HAP-1 (cell line): ENCODE results near the gene MATN1.

Experiments used
- DNase-seq, 2 experiments: peaks; one replicate each; pipeline ENCODE4 v3.0.0-alpha.2; 2016 to 2020; ENCODE audit warnings: low spot score in 2 of 2
- H3K27me3 ChIP-seq: fragments of 250-450 bp; sonication (Bioruptor Pico); 2 replicates; pipeline ENCODE4 v1.5.1; 2020; ENCODE audit warnings: low read depth, mild to moderate bottlenecking, moderate library complexity
- H3K36me3 ChIP-seq: fragments of 250-450 bp; sonication (Bioruptor Pico); replicated peaks from 2 replicates; pipeline ENCODE4 v1.5.1; 2020; ENCODE audit warnings: mild to moderate bottlenecking
- H3K4me1 ChIP-seq: fragments of 250-450 bp; sonication (Bioruptor Pico); 2 replicates; pipeline ENCODE4 v1.5.1; 2020; ENCODE audit warnings: mild to moderate bottlenecking
- H3K4me3 ChIP-seq: fragments of 250-450 bp; sonication (Bioruptor Pico); 2 replicates; pipeline ENCODE4 v1.5.1; 2020; ENCODE audit warnings: mild to moderate bottlenecking, moderate library complexity
- H3K9me3 ChIP-seq: fragments of 250-450 bp; sonication (Bioruptor Pico); 2 replicates; pipeline ENCODE4 v1.5.1; 2020; ENCODE audit warnings: mild to moderate bottlenecking, moderate library complexity
- in situ Hi-C: fragments of 300-500 bp; cut with MboI; formaldehyde crosslinking; loops from 3 replicates; pipeline ENCODE4 v1.14.3; 2020; ENCODE audit warnings: low sequenced_read_pairs, inconsistent platforms, mixed read lengths

Gene MATN1

GRCh38 chr1:30683699-30684098, 39.7 kb downstream of the MATN1 start:
- in situ Hi-C loops = loop anchor here (10.0 kb wide), 1 partner anchor 1439 kb away; no protein-coding TSS in a partner anchor
- H3K4me3 ChIP-seq = no peak overlapping the region
- no peaks in the 10 kb centered on the region for H3K4me1 ChIP-seq
- H3K36me3 ChIP-seq = no peaks in the 10 kb centered on the region
- H3K9me3 ChIP-seq = no peaks in the 10 kb centered on the region
- H3K27me3 ChIP-seq = peaks cover 15% of the 10 kb centered on the region
- DNase-seq = no peak

GRCh38 chr1:30682396-30683275, 40.7 kb downstream of the MATN1 start:
- H3K36me3 ChIP-seq = no peaks in the 10 kb centered on the region
- H3K9me3 ChIP-seq = no peaks in the 10 kb centered on the region
- no peak for DNase-seq
- in situ Hi-C loops = loop anchor here (10.0 kb wide), 1 partner anchor 1438 kb away; no protein-coding TSS in a partner anchor
- no peaks in the 10 kb centered on the region for H3K4me1 ChIP-seq
- H3K27me3 ChIP-seq = peaks cover 15% of the 10 kb centered on the region
- no peak overlapping the region for H3K4me3 ChIP-seq

GRCh38 chr1:30681782-30682181, 41.6 kb downstream of the MATN1 start:
- DNase-seq = no peak
- in situ Hi-C loops = loop anchor here (10.0 kb wide), 1 partner anchor 1437 kb away; no protein-coding TSS in a partner anchor
- no peaks in the 10 kb centered on the region for H3K9me3 ChIP-seq

GRCh38 chr1:30680879-30681278, 42.5 kb downstream of the MATN1 start:
- in situ Hi-C loops = loop anchor here (10.0 kb wide), 1 partner anchor 1436 kb away; no protein-coding TSS in a partner anchor
- Histone ChIP-seq H3K4me1 (no peaks in the 10 kb centered on the region), H3K4me3 (no peak overlapping the region), H3K27me3 (peaks cover 13% of the 10 kb centered on the region), H3K9me3 (no peaks in the 10 kb centered on the region), H3K36me3 (no peaks in the 10 kb centered on the region)
- DNase-seq = no peak

More at GRCh38 chr1:30681782-30682181, 41.6 kb downstream of the MATN1 start:
- Histone ChIP-seq H3K4me1 (no peaks in the 10 kb centered on the region), H3K36me3 (no peaks in the 10 kb centered on the region), H3K4me3 (no peak overlapping the region), H3K27me3 (peaks cover 15% of the 10 kb centered on the region)

- in situ Hi-C loops = loop anchor here (10.0 kb wide), 1 partner anchor 1436 kb away; no protein-coding TSS in a partner anchor
- no peaks in the 10 kb centered on the region for H3K36me3 ChIP-seq
- H3K9me3 ChIP-seq = no peaks in the 10 kb centered on the region
- no peak for DNase-seq
- H3K4me3 ChIP-seq = no peak overlapping the region
- H3K4me1 ChIP-seq = no peaks in the 10 kb centered on the region
- H3K27me3 ChIP-seq = peaks cover 8% of the 10 kb centered on the region
Measured at GRCh38 chr1:30680429-30680828, 43.0 kb downstream of the MATN1 start.

DNA sequence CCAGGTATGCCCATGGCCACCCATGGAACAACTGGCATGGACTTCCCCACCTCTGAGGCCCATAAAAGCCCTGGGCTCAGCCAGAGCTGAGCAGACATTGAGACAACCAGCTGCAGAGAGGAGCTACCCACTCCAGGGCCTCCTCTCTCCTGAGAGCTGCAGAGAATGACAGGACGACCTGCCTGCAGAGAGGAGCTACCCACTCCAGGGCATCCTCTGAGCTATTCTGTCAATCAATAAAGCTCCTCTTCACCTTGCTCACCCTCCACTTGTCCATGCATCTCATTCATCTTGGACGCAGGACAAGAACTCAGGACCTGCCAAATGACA, 43.4 kb downstream of the MATN1 start:
- H3K4me1 ChIP-seq = no peaks in the 10 kb centered on the region
- peaks cover 7% of the 10 kb centered on the region for H3K27me3 ChIP-seq
- no peak overlapping the region for H3K4me3 ChIP-seq
- no peak for DNase-seq
- in situ Hi-C loops = loop anchor here (10.0 kb wide), 1 partner anchor 1435 kb away; no protein-coding TSS in a partner anchor
- no peaks in the 10 kb centered on the region for H3K36me3 ChIP-seq
- no peaks in the 10 kb centered on the region for H3K9me3 ChIP-seq

- Histone ChIP-seq H3K4me1 (no peaks in the 10 kb centered on the region), H3K27me3 (peaks cover 1% of the 10 kb centered on the region), H3K4me3 (no peak overlapping the region), H3K36me3 (no peaks in the 10 kb centered on the region), H3K9me3 (no peaks in the 10 kb centered on the region)
- in situ Hi-C loops = no loop called here
- no peak for DNase-seq
Measured at GRCh38 chr1:30679201-30679975, 44.0 kb downstream of the MATN1 start.

DNA sequence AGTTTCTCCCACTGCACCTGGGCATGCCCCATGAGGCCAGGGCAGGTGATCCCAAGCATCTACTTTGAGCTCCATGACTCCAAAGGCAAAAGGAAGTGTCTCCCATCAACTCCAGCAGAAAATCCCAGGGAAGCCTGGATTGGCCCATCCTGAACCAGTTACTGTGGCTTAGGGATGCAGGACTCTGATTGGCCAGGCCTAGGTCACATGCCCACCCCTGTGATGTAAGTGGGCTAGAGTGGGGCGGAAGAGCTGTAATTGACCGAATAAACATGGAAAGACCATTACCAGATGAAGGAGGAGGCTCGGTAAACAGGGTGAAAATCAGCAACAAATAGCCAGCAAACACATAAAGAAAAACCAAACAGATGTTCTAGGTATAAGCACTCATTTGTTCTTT, 45.2 kb downstream of the MATN1 start:
- in situ Hi-C loops = no loop called here
- no peak overlapping the region for H3K4me3 ChIP-seq
- no peaks in the 10 kb centered on the region for H3K4me1 ChIP-seq
- peaks cover 4% of the 10 kb centered on the region; the same call in 1 of the 2 replicates for H3K9me3 ChIP-seq
- H3K27me3 ChIP-seq = no peaks in the 10 kb centered on the region
- H3K36me3 ChIP-seq = no peaks in the 10 kb centered on the region
- no peak for DNase-seq

- Histone ChIP-seq H3K9me3 (peaks cover 4% of the 10 kb centered on the region; the same call in 1 of the 2 replicates), H3K4me1 (no peaks in the 10 kb centered on the region), H3K36me3 (no peaks in the 10 kb centered on the region), H3K4me3 (no peak overlapping the region), H3K27me3 (no peaks in the 10 kb centered on the region)
- no peak for DNase-seq
- in situ Hi-C loops = no loop called here
Measured at GRCh38 chr1:30677471-30677870, 45.9 kb downstream of the MATN1 start.

- no peaks in the 10 kb centered on the region for H3K27me3 ChIP-seq
- in situ Hi-C loops = no loop called here
- H3K9me3 ChIP-seq = peaks cover 4% of the 10 kb centered on the region; the same call in 1 of the 2 replicates
- no peaks in the 10 kb centered on the region for H3K36me3 ChIP-seq
- DNase-seq = no peak
- no peaks in the 10 kb centered on the region for H3K4me1 ChIP-seq
- no peak overlapping the region for H3K4me3 ChIP-seq
Measured at GRCh38 chr1:30675761-30676160, 47.6 kb downstream of the MATN1 start.

DNA sequence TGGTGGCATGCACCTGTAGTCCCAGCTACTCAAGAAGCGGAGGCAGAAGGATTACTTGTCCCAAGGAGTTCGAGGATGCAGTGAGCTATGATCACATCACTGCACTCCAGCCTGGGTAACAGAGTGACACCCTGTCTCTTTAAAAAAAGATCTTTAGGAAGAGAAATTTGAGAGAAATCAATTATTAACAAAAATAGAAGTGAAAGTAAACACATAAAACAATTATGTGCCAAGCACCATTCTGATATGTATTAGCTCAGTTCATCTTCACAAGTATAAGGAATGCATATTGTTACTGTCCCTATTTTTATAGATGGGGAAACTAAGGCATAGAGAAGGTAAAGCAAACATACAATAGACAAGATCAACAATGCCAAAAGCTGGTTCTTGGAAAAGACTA, 48.1 kb downstream of the MATN1 start:
- DNase-seq = no peak
- Histone ChIP-seq H3K4me1 (no peaks in the 10 kb centered on the region), H3K9me3 (peaks cover 4% of the 10 kb centered on the region; the same call in 1 of the 2 replicates), H3K27me3 (no peaks in the 10 kb centered on the region), H3K36me3 (no peaks in the 10 kb centered on the region), H3K4me3 (no peak overlapping the region)
- in situ Hi-C loops = no loop called here

DNA sequence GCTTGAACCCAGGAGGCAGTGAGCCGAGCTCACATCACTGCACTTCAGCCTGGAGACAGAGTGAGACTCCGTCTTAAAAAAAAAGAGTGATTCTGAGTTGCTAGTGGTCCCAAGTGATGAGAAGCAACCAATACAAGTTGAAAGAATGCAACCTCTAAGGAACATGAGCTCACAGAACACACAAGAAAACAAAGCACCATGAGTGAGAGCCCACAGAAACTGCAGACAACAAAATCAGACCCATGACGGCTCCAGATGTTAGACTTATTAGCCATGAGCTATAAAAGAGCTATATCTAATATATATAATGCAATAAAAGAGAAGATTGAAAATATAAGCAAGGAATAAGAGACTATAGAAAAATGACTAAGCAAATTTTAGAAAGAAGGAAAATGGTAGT, 50.0 kb downstream of the MATN1 start:
- no peak for DNase-seq
- no peaks in the 10 kb centered on the region for H3K36me3 ChIP-seq
- peaks cover 4% of the 10 kb centered on the region; the same call in 1 of the 2 replicates for H3K9me3 ChIP-seq
- H3K4me3 ChIP-seq = no peak overlapping the region
- in situ Hi-C loops = no loop called here
- no peaks in the 10 kb centered on the region for H3K4me1 ChIP-seq
- H3K27me3 ChIP-seq = no peaks in the 10 kb centered on the region

DNA sequence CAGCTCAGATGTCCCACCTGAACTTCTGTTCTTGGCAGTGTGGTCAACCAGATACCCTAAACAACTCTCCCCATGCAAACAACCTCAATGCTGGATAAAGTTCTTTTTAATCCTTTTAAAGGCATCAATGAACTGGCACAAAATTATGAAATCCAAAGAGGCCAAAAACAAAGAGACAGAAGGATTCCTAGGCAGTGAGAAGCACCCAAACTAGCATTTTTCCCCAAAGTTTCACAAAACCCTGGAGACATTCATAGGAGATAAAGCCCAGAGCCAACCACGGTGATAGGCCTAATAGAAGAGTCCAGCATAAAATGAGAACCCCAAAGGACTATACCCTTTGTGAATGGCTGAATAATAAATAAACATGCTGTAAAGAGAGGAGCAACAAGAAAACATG, 50.7 kb downstream of the MATN1 start:
- no peaks in the 10 kb centered on the region for H3K27me3 ChIP-seq
- in situ Hi-C loops = no loop called here
- no peaks in the 10 kb centered on the region for H3K36me3 ChIP-seq
- no peaks in the 10 kb centered on the region for H3K4me1 ChIP-seq
- no peak for DNase-seq
- peaks cover 4% of the 10 kb centered on the region; the same call in 1 of the 2 replicates for H3K9me3 ChIP-seq
- H3K4me3 ChIP-seq = no peak overlapping the region
